Measurements from ENCODE around the gene ROPN1L.

Gene ROPN1L

GRCh38 chr5:10479154-10479721 is 37.6 kb downstream of the ROPN1L start:
- H3K4me2 ChIP-seq (ENCODE audit: low read depth, low read length, poor library complexity, severe bottlenecking), result no peak overlapping the region
- no peaks in the 10 kb centered on the region for H3K36me3 ChIP-seq (ENCODE audit: insufficient read depth, low read length)
- H3K9ac ChIP-seq (ENCODE audit: low read depth, low read length, poor library complexity, severe bottlenecking), result no peak overlapping the region
- TF ChIP-seq EZH2phosphoT487 (IDR thresholded peaks at IDR 0.05; ENCODE audit: borderline replicate concordance) (no peak), CTCF (conservative IDR thresholded peaks at IDR 0.05; ENCODE audit: low read length) (no peak)
- no peaks in the 10 kb centered on the region for H4K20me1 ChIP-seq (ENCODE audit: insufficient read depth, low read length, poor library complexity, severe bottlenecking)
- peaks cover 4% of the 10 kb centered on the region for H3K27me3 ChIP-seq (ENCODE audit: insufficient read depth, low read length, poor library complexity, severe bottlenecking)
- no peaks in the 10 kb centered on the region for H3K9me2 ChIP-seq (replicated peaks; ENCODE audit: low read depth, low read length)
- H3K9me3 ChIP-seq (ENCODE audit: insufficient read depth, low read depth, low read length), result no peaks in the 10 kb centered on the region
- no peaks in the 10 kb centered on the region for H3K4me1 ChIP-seq (ENCODE audit: insufficient read depth, low read length, poor library complexity, severe bottlenecking)
- H3K4me3 ChIP-seq (ENCODE audit: low read length, poor library complexity, severe bottlenecking), result no peak overlapping the region
- no peaks in the 10 kb centered on the region for H3F3A ChIP-seq (ENCODE audit: low read depth)
- H2AFZ ChIP-seq (ENCODE audit: low read length), result no peak overlapping the region
- H3K79me2 ChIP-seq (ENCODE audit: insufficient read depth, low read length), result no peaks in the 10 kb centered on the region

GRCh38 chr5:10480237-10480985 is 38.7 kb downstream of the ROPN1L start:
- H3F3A ChIP-seq (ENCODE audit: low read depth), result no peaks in the 10 kb centered on the region
- no peaks in the 10 kb centered on the region for H3K36me3 ChIP-seq (ENCODE audit: insufficient read depth, low read length)
- H2AFZ ChIP-seq (ENCODE audit: low read length), result no peak overlapping the region
- H3K79me2 ChIP-seq (ENCODE audit: insufficient read depth, low read length), result no peaks in the 10 kb centered on the region
- H3K4me3 ChIP-seq (ENCODE audit: low read length, poor library complexity, severe bottlenecking), result no peak overlapping the region
- H3K9me2 ChIP-seq (replicated peaks; ENCODE audit: low read depth, low read length), result no peaks in the 10 kb centered on the region
- peaks cover 4% of the 10 kb centered on the region for H3K27me3 ChIP-seq (ENCODE audit: insufficient read depth, low read length, poor library complexity, severe bottlenecking)
- no peaks in the 10 kb centered on the region for H3K9me3 ChIP-seq (ENCODE audit: insufficient read depth, low read depth, low read length)
- no peak overlapping the region for H3K4me2 ChIP-seq (ENCODE audit: low read depth, low read length, poor library complexity, severe bottlenecking)
- H3K4me1 ChIP-seq (ENCODE audit: insufficient read depth, low read length, poor library complexity, severe bottlenecking), result no peaks in the 10 kb centered on the region
- no peak overlapping the region for H3K9ac ChIP-seq (ENCODE audit: low read depth, low read length, poor library complexity, severe bottlenecking)
- H4K20me1 ChIP-seq (ENCODE audit: insufficient read depth, low read length, poor library complexity, severe bottlenecking), result no peaks in the 10 kb centered on the region
- TF ChIP-seq EZH2phosphoT487 (IDR thresholded peaks at IDR 0.05; ENCODE audit: borderline replicate concordance), result no peak
- no peak for TF ChIP-seq CTCF (conservative IDR thresholded peaks at IDR 0.05; ENCODE audit: low read length)

GRCh38 chr5:10481241-10481935 is 39.7 kb downstream of the ROPN1L start:
- H2AFZ ChIP-seq (ENCODE audit: low read length), result no peak overlapping the region
- no peaks in the 10 kb centered on the region for H3K36me3 ChIP-seq (ENCODE audit: insufficient read depth, low read length)
- H3F3A ChIP-seq (ENCODE audit: low read depth), result no peaks in the 10 kb centered on the region
- TF ChIP-seq CTCF (conservative IDR thresholded peaks at IDR 0.05; ENCODE audit: low read length) (no peak), EZH2phosphoT487 (IDR thresholded peaks at IDR 0.05; ENCODE audit: borderline replicate concordance) (no peak)
- H3K4me3 ChIP-seq (ENCODE audit: low read length, poor library complexity, severe bottlenecking), result no peak overlapping the region
- no peaks in the 10 kb centered on the region for H3K79me2 ChIP-seq (ENCODE audit: insufficient read depth, low read length)
- no peak overlapping the region for H3K9ac ChIP-seq (ENCODE audit: low read depth, low read length, poor library complexity, severe bottlenecking)
- H3K4me1 ChIP-seq (ENCODE audit: insufficient read depth, low read length, poor library complexity, severe bottlenecking), result no peaks in the 10 kb centered on the region
- H3K27me3 ChIP-seq (ENCODE audit: insufficient read depth, low read length, poor library complexity, severe bottlenecking), result no peaks in the 10 kb centered on the region
- H4K20me1 ChIP-seq (ENCODE audit: insufficient read depth, low read length, poor library complexity, severe bottlenecking), result no peaks in the 10 kb centered on the region
- H3K9me2 ChIP-seq (replicated peaks; ENCODE audit: low read depth, low read length), result no peaks in the 10 kb centered on the region
- no peaks in the 10 kb centered on the region for H3K9me3 ChIP-seq (ENCODE audit: insufficient read depth, low read depth, low read length)
- no peak overlapping the region for H3K4me2 ChIP-seq (ENCODE audit: low read depth, low read length, poor library complexity, severe bottlenecking)
